ENCODE measurements around the gene TEX22.

The TEX22 gene

DNA sequence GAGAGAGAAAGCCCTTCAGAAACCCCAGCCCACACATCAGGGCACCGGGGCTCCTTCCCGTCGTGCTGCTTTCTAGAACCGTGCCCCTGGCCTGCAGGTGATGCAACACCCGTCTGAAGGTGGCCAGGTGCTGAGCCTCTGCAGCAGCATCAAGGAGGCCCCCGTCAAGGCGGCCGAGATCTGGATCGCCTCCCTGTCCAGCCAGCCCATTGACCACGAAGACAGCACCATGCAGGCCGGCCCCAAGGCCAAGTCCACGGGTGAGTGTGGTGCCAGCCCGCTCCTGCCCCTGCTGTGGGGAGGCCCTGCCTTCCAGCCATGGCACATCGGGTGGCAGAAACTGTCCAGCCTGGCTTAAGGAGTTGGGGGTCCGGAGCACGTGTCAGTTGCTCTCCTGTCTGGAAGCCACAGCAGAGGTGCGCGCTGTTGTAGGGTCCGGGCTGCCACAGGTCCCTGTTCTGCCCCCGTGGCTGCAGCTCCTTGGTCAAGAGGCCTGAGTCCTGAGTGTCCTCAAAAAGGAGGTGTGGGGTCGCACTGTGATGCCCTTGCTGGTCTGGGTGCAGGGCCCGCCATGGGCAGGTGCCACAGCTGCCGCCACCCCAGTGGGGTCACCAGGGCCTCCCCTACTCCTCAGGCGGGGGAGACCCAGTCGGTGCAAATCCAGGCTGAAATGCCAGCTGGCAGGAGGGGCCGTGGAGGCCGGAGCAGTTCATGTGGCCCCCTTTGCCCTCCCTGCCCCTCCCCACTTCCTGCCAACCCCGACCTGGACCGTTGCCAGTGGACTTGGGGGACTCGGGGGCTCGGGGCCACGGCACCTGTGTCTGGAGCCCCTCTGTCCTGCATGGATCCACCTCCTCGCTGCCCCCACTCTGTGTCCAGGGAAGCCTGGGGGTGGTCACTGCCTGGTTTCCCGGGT, 31.0 kb upstream of the TEX22 start:
- DNase-seq: no peak

DNA sequence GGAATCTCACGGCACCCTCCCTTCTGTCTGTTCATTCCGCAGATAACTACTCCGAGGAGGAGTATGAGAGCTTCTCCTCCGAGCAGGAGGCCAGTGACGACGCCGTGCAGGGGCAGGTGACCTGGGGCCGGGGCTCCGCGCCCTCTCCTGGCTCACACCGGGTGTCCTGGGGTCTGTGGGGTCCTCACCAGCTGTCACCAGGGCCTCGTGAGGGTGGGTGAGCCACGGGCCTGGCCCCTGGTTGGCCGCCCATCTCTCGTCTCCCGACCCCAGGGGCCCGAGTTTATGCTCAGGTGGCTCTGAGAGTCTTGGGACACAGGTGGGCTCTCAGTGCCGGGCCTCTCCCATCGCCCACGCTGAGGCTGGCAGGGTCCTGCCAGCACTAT, 30.3 kb upstream of the TEX22 start:
- no peak for DNase-seq

DNA sequence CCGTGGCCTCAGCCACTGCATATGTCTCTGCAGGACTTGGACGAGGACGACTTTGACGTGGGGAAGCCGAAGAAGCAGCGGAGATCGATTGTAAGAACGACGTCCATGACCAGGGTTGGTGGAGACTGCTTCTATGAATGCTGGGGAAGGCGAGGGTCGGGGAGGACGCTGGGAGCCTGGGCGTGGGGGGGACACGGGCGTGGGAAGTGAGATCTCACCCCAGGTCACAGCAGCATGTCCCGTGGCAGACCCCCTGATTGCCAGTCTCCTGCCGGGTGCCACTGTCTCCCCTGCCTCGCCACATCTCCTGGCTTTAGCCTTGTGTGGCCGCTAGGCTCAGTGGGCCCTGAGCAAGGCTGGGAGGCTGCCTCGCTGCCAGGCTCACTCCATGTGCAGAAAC, 29.9 kb upstream of the TEX22 start:
- DNase-seq: no peak

DNA sequence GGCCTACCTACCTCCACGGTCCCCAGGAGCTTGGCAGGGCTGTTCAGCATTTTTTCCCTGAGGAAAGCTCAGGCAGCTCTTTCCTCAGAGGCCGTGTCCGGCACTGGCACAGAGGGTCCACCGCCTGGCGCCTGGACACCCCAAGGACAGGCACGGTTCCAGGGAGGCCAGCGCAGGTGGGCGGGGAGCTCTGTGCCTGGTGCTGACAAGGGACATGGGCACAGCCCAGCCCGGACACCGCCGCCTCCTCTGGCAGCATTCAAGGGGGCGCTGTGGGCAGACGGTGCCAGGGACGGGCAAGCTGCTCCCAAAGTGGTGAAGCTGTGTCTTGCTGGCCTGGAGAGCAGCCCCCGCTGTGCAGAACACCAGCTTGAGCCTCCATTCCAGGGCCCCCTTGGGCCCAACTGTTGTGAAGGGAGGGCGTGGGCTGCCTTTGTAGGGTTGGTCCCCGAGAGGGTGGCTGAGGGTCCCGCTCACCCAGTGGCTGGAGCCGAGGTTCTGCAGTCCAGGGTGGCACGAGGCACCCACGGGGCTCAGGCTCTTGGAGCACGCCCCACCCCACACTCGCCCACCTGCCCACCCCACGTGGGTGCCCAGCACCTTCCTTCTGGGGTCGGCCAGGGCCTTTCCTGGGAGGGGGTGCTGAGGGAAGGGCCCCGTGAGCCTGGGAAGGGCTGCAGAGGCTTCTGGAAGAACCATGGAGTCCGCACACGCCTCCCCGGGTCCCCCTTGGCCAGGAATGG, 29.3 kb upstream of the TEX22 start:
- DNase-seq: no peak

DNA sequence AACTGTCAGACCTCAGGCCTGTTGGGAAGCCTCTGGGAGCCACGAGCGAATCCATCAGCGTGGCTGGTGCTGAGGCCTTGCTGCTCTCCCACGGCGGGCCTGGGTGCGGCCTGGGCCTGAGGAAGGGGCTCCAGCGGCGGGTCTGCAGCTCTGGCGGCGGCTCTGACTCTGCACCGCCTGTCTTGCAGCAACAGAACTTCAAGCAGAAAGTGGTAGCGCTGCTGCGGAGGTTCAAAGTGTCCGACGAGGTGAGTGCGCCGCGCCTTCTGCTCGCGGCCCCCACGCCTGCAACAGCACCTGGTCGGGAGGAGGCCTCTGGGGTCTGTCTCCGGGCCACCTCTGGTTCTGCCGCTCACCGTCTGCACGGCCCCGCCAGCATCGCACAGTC, 28.7 kb upstream of the TEX22 start:
- no peak for DNase-seq

DNA sequence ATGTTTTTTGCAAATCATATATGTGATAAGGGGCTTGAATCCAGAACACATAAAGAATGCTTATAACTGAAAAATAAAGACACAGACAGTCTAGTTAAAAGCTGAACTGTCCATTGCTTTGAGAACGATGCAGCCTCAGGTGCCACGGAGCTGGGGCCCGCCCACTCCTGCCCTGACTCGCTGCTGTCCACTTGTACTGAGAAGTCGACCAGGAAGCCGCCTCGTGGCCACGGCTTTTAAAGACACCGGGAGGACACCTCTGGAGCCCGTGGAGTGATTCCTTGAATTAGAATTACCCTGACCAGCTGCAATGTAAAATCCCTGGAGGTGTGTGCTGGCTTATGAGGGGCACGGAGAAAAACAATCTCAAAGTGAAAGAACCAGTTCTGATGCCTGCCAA, 23.9 kb upstream of the TEX22 start:
- no peak for DNase-seq

DNA sequence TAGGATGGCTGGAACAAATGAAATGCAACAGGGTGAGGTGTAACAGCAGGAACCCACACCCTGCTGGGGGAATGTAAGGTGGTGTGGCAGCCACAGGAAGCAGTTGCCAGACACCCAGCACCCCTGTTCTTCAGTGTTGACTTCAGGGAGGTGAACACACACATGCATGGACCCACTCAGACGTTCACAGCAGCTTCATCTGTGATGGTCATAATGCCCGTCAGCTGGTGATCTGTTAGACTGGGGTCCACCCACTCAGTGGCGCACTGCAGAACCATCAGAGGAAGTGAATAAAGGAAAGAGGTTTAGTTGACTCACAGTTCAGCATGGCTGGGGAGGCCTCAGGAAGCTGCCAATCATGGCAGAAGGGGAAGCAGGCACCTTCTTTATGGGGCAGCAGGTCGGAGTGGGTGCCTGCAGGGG, 22.7 kb upstream of the TEX22 start:
- peak; percentile 15 to 33 for DNase-seq

DNA sequence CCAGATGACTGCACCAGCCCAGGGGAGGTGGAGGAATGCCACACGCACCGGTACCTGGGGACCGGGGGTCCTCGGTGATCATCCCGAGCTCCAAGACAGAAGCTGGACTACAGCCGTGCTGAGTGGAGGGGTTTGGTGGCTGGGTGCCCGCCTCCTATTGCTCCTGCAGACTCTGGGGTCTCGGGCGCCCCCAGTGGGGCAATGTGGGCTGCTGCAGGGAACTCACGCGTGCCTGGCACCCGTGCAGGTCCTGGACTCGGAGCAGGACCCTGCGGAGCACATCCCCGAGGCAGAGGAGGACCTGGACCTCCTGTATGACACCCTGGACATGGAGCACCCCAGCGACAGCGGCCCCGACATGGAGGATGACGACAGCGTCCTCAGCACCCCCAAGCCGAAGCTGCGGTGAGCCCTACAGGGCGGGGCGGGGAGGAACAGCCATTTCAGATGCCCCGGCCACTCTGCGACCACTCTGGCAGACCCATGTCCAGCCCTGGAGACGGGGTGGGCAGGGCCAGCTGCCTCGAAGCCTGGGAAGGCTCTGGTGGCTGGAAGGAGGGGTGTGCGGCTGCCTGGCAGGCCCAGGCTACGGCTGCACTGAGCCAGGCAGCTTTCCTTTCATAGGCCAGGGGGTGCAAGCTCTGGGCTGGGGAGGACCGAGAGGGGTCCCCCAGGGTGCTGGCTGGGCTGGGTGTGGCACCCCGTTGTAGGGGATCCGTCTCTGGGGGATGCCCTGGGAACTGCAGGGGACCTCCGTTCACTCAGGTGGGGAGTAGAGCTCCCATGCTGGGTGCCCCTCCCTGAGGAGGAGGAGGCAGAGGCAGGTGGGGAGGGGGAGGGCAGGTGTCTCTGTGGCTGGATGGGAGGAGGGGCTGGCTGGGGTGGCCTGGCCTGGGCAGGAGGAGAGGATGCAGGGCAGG, 21.6 kb upstream of the TEX22 start:
- no peak for DNase-seq

DNA sequence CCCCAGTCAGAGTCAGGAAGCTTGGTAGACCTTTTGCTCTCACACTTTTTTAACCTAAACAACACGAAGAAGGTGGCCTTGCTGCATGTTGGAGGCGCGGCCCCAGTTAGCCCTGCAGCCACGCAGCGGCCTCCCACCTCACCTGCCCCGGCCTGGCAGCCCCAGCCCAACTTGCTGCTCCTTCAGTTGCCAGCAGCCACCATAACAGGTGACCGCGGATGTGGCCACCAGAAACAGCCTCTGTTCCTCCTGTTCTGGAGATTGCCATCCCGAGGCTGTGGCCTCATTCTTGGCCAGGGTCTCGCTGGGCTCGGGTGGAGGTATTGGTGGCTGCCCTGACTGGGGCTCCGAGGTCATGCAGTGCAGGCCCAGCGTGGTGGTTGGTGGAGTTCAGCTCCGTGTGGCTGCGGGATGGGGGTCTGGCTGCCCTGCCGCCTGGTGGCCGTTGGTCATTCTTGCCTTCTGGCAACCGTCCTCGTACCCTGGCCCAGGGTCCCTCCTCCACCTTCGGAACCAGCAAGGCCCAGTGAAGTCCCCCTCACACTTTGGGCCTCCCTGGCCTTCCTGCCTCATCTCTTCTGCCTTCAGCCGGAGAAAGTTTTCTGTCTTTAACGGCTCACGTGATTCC, 20.7 kb upstream of the TEX22 start:
- no peak for DNase-seq

DNA sequence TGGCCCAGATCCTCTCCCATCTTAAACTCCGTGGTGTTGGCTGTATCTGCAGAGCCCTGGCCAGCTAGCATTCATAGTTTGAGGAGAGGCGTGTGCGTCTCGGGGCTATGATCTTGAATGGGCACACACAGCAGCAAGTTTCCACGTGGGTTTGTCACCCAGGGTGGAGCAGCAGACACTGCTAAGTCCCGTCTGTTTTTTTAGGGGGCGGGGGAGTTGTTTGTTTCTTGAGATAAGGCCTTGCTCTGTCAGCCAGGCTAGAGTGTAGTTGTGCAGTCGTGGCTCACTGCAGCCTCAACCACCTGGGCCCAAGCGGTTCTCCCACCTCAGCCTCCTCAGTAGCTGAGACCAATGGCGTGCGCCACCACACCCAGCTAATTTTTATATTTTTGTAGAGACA, 20.1 kb upstream of the TEX22 start:
- DNase-seq: no peak

DNA sequence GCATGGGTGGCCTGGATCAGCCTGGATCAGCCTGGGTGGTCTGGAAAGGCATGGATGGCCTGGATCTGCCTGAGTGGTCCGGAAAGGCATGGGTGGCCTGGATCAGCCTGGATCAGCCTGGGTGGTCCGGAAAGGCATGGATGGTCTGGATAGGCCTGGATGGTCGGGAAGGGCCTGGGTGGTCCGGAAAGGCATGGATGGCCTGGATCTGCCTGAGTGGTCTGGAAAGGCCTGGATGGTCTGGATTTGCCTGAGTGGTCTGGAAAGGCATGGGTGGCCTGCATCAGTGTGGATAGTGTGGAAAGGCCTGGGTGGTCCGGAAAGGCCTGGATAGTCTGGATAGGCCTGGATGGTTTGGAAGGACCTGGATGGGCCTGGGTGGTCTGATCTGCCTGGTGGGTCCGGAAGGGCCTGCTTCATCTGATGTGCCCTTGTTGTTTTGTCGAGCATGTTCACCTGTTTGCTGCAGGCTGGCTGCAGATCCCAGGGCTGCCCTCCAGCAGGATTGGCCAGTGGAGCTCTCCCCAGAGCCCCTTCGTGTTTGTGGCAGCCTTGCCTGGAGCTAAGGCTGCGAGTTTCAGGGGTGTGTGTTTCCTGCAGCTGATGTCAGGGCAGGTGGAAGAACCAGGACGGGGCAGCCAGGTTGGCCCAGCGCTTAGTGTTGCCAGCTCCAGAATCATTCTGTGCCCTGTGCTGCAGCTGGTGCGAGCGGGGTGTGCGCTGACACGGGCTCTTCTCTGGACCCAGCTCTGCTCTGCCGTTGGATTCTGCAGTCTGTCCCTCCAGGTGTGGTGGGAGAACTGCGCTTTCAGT, 19.3 kb upstream of the TEX22 start:
- DNase-seq: no peak

DNA sequence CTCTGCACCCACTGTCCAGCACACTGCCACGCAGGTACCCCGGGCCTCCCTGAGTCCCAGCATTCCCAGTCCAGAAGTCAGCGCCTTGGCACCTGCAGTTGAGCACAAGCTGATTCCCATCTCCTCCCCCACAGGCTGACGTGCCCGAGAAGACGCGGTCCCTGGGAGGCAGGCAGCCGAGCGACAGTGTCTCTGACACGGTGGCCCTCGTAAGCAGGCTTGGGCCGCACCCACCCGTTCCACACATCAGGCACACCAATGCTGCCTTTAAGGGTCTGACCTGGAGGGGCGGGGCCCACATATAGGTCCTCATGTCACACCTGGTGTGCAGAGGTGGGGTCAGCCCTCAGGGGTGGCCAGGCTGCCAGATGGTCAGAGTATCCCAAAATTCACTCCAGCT, 18.4 kb upstream of the TEX22 start:
- DNase-seq: no peak

DNA sequence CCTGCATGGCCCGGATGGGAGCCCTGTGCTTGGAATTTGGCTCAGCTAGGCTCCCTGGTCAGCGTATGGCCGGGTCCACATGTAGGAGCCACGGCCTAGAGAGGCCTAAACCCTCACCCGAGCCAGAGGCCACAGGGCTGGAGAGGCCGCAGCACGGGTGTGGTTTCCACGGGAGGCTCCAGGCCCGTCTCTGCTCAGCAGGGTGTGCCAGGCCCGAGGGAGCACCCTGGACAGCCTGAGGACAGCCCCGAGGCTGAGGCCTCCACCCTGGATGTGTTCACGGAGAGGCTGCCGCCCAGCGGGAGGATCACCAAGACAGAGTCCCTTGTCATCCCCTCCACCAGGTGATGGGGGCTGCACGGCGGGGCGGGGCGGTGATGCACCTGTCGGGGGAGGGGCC, 17.6 kb upstream of the TEX22 start:
- DNase-seq: no peak

DNA sequence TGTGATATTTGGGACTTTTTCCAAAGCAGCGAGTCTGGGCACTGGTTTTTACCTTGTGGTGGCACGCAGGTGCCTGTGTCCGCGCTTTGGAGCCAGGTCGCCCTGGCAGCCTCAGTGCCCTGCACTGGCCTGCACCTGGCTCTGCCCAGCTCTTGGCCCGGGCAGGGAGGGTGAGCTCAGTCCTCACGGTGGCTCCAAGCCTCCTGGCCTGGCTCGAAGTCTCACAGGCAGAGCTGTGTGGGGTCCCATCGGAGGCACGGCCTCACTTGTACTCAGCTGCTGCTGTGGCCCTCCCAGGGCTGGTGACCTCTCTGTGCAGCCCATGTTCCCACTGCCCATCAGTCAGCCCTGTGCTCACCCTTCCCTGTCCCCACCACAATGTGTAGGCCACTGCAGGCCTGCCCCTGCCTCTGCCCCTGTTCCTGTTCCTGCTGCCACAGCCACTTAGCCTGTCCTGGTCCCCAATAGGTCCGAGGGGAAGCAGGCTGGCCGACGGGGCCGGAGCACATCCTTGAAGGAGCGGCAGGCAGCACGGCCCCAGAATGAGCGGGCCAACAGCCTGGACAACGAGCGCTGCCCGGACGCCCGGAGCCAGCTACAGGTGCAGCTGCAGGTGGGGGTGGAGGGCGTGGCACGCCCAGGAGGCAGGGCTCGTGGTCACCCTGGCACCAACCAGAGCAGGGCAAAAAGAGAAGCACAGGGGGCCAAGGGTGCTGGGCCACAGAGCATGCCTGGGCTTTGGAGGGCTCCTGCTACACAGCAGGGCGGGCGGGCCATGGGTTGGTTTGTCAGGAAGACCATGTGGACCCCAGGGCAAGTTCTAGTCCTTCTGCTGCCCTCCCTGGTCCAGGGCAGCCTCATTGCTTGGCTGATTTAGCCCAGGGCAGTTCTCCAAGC, 16.6 kb upstream of the TEX22 start:
- DNase-seq: no peak

DNA sequence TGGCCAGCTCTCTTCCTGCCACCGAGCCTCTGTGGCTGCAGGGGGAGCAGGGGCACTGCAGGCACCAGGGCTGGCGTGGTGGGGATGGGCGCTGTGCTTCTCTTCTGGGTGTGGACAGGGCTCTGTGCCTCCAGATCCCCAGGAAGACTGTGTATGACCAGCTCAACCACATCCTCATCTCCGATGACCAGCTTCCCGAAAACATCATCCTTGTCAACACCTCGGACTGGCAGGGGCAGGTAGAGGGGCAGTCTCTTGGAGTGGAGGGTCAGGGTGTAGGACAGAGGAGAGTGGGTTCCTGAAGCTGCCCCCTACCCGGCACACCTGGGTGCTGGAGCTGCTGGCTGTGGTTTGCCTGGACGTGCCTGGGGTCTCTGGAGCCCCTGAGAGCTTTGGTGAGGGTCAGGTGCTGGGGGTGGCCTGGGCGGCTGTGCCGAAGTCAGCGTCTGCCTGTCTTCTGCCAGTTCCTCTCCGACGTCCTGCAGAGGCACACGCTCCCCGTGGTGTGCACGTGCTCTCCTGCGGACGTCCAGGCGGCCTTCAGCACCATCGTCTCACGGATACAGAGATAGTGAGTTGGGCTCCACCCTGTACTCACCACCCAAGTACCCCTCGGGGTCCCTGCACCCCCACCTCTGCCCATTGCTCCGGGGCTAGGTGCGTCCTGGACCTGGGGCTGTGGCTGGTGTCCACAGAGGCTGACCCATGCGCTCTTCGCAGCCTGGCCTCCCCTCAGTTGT, 15.8 kb upstream of the TEX22 start:
- DNase-seq: no peak

DNA sequence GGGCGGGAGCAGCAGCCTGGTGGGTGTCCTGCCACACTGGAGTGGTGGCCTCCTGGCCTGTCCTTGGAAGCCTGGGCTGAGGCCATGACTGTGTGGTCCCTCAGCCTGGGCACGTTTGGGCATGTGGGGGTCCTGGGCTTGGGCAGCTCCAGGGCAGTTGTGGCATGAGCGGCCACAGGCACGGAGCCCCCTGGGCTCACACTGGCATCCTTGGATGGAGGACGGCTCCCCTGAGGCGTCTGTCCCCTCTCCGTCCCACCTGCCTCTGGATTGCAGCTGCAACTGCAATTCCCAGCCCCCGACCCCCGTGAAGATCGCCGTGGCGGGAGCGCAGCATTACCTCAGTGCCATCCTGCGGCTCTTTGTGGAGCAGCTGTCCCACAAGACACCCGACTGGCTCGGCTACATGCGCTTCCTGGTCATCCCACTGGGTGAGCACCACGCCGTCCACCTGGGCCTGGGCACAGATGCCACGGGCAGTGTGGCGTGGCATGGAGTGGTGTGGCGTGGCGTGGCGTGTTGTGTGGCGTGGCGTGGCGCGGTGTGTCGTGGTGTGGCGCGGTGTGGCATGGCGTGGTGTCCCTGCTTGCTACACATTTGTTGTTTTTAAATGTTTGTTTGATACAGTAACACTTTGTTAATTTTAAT, 15.1 kb upstream of the TEX22 start:
- DNase-seq: no peak

DNA sequence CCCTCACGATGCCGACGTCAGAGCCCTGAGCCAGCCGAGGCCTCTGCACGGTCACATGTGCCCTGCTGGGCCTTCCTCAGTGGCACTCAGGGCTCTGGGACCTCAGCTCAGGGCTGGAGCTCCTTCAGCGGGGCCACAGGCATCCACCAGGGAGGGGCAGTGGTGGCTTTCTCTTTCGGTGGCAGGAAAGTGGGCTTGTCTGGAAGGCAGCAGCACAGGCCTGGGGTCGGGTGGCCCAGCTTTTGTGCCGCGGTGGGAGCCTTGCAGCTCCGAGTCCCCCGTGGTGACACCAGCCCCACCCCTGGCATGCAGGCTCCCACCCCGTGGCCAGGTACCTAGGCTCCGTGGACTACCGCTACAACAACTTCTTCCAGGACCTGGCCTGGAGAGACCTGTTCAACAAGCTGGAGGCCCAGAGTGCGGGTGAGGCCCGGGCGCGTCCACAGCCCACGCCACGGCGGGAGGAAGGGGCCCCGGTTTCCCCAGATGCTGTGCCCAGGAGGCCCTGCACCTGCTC, 14.2 kb upstream of the TEX22 start:
- no peak for DNase-seq

DNA sequence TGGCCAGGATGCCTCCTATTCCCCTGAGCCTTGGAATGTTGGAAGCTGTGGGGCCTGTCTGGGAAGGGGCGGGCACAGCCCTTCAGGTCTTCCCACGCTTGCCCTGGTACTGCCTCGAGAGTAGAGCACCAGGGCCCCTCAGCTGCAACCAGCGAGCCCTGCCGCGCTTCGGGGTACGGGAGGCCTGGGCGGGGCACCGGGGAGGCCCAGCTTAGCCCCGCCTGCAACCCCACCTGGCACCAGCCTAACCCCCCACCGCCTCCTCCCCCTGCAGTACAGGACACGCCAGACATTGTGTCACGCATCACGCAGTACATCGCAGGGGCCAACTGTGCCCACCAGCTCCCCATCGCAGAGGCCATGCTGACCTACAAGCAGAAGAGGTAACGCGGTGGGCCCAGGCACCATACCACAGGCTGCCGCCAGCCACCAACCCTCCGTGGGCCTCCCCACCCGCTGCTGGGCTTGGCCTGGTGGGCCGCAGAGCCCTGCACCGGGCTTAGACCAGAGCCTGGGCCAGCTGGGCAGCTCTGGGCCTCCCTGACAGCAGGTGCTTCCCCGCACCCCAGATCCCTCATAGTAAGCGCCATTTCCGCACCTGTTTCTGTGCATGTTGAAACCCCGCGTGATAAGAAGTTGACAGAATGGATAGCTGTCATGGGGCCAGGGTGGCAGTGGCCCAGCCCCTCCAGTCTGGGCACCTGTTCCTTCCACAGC, 13.6 kb upstream of the TEX22 start:
- DNase-seq: no peak

DNA sequence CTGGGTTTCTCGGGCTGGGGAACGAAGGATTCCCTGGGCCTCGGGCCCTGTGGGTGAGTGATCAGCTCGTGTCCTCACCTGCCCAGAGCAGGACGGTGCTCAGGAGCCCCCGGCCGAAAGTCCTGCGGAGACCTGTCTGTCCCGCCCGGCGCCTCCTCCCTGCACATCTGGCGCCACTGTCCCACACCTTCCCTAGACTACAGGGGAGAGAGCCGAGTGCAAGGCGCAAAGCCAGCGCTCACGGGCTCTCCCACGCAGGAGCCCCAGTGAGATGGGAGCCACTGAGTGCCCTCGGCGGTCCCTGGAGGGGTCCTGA, 13.1 kb upstream of the TEX22 start:
- DNase-seq: no peak
